Chondrocyte (in vitro differentiated cells): Measurements from ENCODE around the gene TUBB3. TPM values are rescaled to one million over a fixed set of nuclear protein-coding genes. Genes with fewer than 3 reads are reported as not detected.

ENCODE experiments used
- DNase-seq: peaks from one replicate; pipeline ENCODE4 v3.0.0; 2021; ENCODE audit warnings: mixed read lengths, low spot score
- H3K27ac Mint-ChIP-seq: one replicate; pipeline ENCODE4 v1.8.0; 2021; ENCODE audit warnings: mild to moderate bottlenecking, moderate library complexity, mixed read lengths; ENCODE audit not compliant: unreplicated experiment
- H3K27me3 Mint-ChIP-seq: 2 replicates; pipeline ENCODE4 v1.8.0; 2021; ENCODE audit warnings: low read depth, mixed read lengths
- H3K36me3 Mint-ChIP-seq: 2 replicates; pipeline ENCODE4 v1.8.0; 2021; ENCODE audit warnings: low read depth, mixed read lengths
- H3K4me1 Mint-ChIP-seq: 2 replicates; pipeline ENCODE4 v1.8.0; 2021; ENCODE audit warnings: low read depth, mild to moderate bottlenecking, mixed read lengths
- H3K4me3 Mint-ChIP-seq: one replicate; pipeline ENCODE4 v1.8.0; 2021; ENCODE audit warnings: mild to moderate bottlenecking, moderate library complexity, mixed read lengths; ENCODE audit not compliant: unreplicated experiment
- H3K9me3 Mint-ChIP-seq: 2 replicates; pipeline ENCODE4 v1.8.0; 2021; ENCODE audit warnings: low read depth, mixed read lengths
- CTCF ChIP-seq: fragments of 200-600 bp; sonication (generic); IDR thresholded peaks from 2 replicates; pipeline ENCODE4 v1.5.0; 2021; ENCODE audit warnings: antibody characterized with exemption, mild to moderate bottlenecking, moderate library complexity
- total RNA-seq: library from RNA; stranded (reverse); gene quantifications from 3 replicates; pipeline ENCODE4 v1.2.1, GENCODE V29; 2021

TUBB3 gene
- total RNA-seq, 1 donor from 2014 or later: 104 TPM

- Mint-ChIP-seq H3K27ac (peak overlapping the region; percentile 100), H3K4me1 (peaks cover 59% of the 10 kb centered on the region), H3K4me3 (peak overlapping the region; percentile 89), H3K36me3 (no peaks in the 10 kb centered on the region), H3K27me3 (no peaks in the 10 kb centered on the region), H3K9me3 (no peaks in the 10 kb centered on the region)
- peak; percentile 99 for DNase-seq
- TF ChIP-seq CTCF: no peak
Measured at GRCh38 chr16:89921702-89922476, 1.3 kb upstream of the TUBB3 start.

GRCh38 chr16:89922477-89922883 lies 662 bp upstream of the TUBB3 start:
- Mint-ChIP-seq H3K4me1 (peaks cover 55% of the 10 kb centered on the region), H3K9me3 (no peaks in the 10 kb centered on the region), H3K4me3 (peak overlapping the region; percentile 89), H3K27me3 (no peaks in the 10 kb centered on the region), H3K36me3 (no peaks in the 10 kb centered on the region), H3K27ac (peak overlapping the region; percentile 100)
- peak; percentile 96 for DNase-seq
- no peak for TF ChIP-seq CTCF

- Mint-ChIP-seq H3K4me3 (peak overlapping the region; percentile 72), H3K27me3 (no peaks in the 10 kb centered on the region), H3K36me3 (no peaks in the 10 kb centered on the region), H3K4me1 (peaks cover 45% of the 10 kb centered on the region), H3K27ac (peak overlapping the region; percentile 32), H3K9me3 (no peaks in the 10 kb centered on the region)
- no peak for TF ChIP-seq CTCF
- DNase-seq: peak; percentile 90
Measured at GRCh38 chr16:89923640-89924296, 626 bp downstream of the TUBB3 start.

GRCh38 chr16:89924297-89924924 lies 1.3 kb downstream of the TUBB3 start:
- no peak for TF ChIP-seq CTCF
- peak overlapping the region; percentile 12 for H3K27ac Mint-ChIP-seq
- H3K4me3 Mint-ChIP-seq: peak overlapping the region; percentile 72
- peaks cover 41% of the 10 kb centered on the region for H3K4me1 Mint-ChIP-seq
- no peaks in the 10 kb centered on the region for H3K27me3 Mint-ChIP-seq
- no peak for DNase-seq
- H3K9me3 Mint-ChIP-seq: no peaks in the 10 kb centered on the region
- no peaks in the 10 kb centered on the region for H3K36me3 Mint-ChIP-seq

- Mint-ChIP-seq H3K27me3 (no peaks in the 10 kb centered on the region), H3K9me3 (no peaks in the 10 kb centered on the region), H3K36me3 (no peaks in the 10 kb centered on the region), H3K4me1 (peaks cover 36% of the 10 kb centered on the region), H3K4me3 (peak overlapping the region; percentile 72), H3K27ac (peak overlapping the region; percentile 69)
- no peak for DNase-seq
- no peak for TF ChIP-seq CTCF
Measured at GRCh38 chr16:89924925-89925307, 1.8 kb downstream of the TUBB3 start.
